ENCODE results near the gene OR5A1. TPM values are rescaled to one million over a fixed set of nuclear protein-coding genes. Genes with fewer than 3 reads are reported as not detected.

OR5A1 gene
- polyA plus RNA-seq, 10 donors: 0.03 TPM; not detected in 9

DNA sequence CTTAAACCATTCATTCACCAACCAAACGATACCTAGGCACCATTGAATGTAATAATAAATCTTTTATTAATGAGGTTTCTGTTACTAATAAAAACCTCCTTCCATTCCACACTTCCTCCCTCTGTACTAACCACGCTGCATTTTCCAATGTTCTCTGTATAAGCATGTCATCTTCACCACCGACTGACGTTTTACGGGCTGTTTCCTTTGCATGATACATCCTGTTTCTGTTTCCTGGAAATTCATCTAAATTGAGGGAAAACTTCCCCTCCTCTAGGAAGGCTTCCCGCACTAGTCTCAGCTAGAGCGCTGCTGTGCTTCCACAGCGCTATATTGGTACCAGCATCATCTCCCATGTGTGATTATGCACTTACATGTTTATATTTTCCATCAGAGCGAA, 38.9 kb downstream of the OR5A1 start:
- no peak for DNase-seq

DNA sequence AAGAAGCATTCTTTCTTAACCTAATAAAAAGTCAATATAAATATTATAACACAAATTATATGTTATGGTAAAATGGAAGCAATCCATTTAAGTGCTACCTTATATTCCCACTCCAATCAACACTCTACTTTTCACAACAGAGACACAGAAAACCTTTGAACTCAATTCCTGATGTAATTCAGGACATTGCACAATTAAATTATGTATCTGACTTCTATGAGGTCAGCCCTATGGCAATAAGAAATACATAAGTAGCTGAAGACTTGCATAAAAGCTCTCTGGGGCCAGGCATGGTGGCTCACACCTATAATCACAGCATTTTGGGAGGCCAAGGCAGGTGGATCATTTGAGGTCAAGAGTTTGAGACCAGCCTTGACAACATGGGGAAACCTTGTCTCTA, 43.6 kb downstream of the OR5A1 start:
- DNase-seq: no peak

DNA sequence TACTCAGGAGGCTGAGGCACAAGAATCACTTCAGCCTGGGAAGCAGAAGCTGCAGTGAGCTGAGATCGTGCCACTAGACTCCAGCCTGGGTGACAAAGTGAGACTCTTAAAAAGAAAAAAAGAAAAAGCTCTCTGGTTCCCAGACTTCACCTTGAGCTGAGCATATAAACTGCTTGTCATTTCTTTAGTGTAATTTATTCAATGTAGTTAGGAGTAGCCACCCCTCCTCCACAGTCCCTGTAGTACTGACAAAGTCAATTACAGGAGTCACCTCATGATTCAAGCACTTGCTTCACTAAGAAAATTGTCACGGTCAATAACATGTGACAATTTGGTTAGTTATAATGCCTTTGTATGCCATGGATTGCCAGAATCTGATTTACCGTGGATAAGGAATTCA, 44.1 kb downstream of the OR5A1 start:
- DNase-seq: no peak

Other genes starting within 250 kb of the OR5A1 start
- gene MPEG1, start 223.5 kb upstream of the OR5A1 start, polyA plus RNA-seq (ENCODE audit: insufficient read length in 10 of 10): 10 to 100 TPM in 8 of 10 donors, 1 to 10 TPM in 2; 9.2 to 16.5 (median 12.1) TPM
- gene OR5AN1, start 77.6 kb upstream of the OR5A1 start, polyA plus RNA-seq (ENCODE audit: insufficient read length in 10 of 10): not detected
- under 1 TPM in 3 of 10 donors, not detected in 7; 0.03 TPM for gene OR5A2, start 10.1 kb upstream of the OR5A1 start, polyA plus RNA-seq (ENCODE audit: insufficient read length in 10 of 10)
- not detected for gene OR4D6, start 20.5 kb downstream of the OR5A1 start, polyA plus RNA-seq (ENCODE audit: insufficient read length in 10 of 10)
- gene OR4D10, start 36.8 kb downstream of the OR5A1 start, polyA plus RNA-seq (ENCODE audit: insufficient read length in 10 of 10): not detected
- gene OR4D11, start 67.1 kb downstream of the OR5A1 start, polyA plus RNA-seq (ENCODE audit: insufficient read length in 10 of 10): not detected
- under 1 TPM in 4 of 10 donors, not detected in 6; 0.03 to 0.05 (median 0.03) TPM for gene OR4D9, start 75.1 kb downstream of the OR5A1 start, polyA plus RNA-seq (ENCODE audit: insufficient read length in 10 of 10)
- gene OSBP, start 179.3 kb downstream of the OR5A1 start, polyA plus RNA-seq (ENCODE audit: insufficient read length in 10 of 10): 10 to 100 TPM; 42.7 to 64.8 (median 47.5) TPM
- gene PATL1, start 232.6 kb downstream of the OR5A1 start, polyA plus RNA-seq (ENCODE audit: insufficient read length in 10 of 10): 10 to 100 TPM; 21.2 to 33.3 (median 27.2) TPM